Dedifferentiated amniotic fluid mesenchymal stem cell (primary cell): Measurements from ENCODE around the gene NOP58.
"Not testable (repeated sequence)": the region's sequence is repeated elsewhere in the genome, so short reads cannot be mapped to it uniquely, and the experiment has no call there.

Experiments
- DNase-seq: peaks from one replicate; pipeline ENCODE4 v3.0.0-alpha.2; 2016; ENCODE audit errors: extremely low spot score

Gene NOP58

DNA sequence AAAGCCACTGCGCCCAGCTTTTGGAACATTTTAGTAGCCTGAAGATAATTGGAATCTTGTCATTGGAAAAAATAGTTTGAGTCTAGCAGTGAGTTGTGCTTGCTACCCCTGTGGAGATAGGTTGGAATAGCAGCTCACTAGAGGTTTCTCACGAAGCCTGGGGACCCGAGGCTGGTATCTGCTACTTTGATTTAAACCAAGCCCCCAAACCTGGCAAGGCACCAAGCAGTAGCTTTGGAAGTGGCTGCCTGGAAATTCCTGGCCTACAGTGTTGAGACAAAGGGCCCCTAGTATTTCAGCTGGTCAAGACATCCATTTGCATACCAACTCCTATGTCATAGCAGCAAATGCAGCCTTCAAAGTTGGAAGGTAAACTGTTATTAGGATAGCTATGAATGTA is 42.1 kb downstream of the NOP58 start:
- DNase-seq: no peak

DNA sequence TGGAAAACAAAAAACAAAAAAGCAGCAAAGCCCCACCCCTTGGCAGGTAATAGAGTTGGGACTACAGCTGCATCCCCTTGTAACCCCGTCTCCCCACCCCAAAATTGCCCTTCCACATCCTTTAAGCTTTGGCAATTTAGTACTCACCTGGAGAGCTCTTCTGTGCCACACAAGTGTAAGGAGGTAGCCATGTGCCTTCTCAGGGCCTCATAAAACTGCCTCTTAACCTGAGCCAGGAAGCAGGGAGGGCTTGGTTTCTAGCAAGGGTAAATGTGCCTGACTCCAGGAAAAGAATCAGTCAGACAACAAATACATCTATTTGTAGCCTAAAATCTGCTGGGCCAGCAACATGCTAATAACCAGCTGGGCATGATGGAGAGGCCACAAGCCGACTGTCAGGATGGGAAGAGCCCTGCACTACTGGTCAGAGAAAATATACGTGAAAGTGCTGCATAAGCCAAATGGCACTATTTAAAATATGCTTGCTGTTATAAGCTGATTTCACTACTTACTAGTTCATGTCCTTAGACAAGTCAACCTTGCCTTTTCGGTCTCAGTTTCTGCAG is 46.3 kb downstream of the NOP58 start:
- no peak for DNase-seq

GRCh38 chr2:202314116-202314515 is 48.6 kb downstream of the NOP58 start:
- no peak for DNase-seq

DNA sequence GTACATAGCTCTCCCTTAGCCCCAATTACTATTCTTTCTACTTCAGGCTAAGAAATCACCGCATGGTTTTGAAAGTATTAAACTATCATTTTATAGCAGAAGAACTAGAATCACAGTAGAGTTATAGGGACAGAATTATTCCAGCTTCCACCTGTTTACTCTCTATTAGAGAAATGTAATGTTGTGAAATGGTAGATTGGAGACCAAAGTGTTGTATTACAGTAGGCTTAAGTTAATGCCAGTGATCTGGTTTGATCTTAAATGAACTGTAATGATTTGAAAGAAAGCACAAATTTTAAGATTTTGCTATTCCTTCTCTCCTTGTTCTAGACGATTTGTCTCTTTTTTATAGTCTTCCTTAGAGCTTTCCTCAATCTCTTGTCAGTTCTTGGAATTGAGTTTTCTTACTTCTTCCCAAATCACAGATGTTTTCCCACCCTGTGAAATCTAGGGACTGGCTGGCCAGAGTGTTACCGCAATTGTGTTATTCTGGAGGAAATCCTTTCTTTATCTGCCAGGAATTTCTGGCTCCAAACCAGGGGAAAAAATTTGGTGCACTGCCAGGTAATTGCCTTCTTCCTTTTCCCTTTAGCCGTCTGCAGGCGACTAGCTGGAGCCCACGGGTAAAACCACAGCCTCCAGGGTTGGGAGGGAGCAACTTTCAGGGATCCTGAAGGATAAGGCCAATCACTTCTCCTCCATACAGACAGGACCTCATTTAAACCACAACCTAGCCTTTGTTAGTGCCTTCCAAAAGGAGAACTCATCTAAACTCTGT is 51.7 kb downstream of the NOP58 start:
- DNase-seq: peak; percentile 77

GRCh38 chr2:202320362-202320761 is 54.8 kb downstream of the NOP58 start:
- not testable (repeated sequence) for DNase-seq

- no peak for DNase-seq
Measured at GRCh38 chr2:202322435-202322834, 56.9 kb downstream of the NOP58 start.

DNA sequence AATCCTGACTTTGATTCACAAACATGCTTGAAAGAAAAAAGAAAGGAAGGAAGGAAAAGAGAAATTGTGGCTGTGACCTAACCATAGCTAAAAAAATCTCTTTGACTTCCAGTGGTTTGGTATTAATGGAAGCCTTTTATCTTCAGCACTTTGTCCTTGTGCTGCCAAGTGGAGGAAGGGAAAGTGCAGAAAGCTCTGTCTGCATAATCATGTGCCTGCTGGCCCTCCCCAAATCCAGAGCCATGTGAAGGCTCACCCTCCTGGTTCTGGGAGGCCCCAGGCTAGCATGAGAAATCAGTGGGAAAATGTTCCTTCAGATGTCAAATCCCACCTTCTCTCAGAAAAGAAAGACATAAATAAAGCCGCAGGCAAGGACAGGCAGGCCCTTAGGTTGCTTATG is 62.3 kb downstream of the NOP58 start:
- no peak for DNase-seq

DNA sequence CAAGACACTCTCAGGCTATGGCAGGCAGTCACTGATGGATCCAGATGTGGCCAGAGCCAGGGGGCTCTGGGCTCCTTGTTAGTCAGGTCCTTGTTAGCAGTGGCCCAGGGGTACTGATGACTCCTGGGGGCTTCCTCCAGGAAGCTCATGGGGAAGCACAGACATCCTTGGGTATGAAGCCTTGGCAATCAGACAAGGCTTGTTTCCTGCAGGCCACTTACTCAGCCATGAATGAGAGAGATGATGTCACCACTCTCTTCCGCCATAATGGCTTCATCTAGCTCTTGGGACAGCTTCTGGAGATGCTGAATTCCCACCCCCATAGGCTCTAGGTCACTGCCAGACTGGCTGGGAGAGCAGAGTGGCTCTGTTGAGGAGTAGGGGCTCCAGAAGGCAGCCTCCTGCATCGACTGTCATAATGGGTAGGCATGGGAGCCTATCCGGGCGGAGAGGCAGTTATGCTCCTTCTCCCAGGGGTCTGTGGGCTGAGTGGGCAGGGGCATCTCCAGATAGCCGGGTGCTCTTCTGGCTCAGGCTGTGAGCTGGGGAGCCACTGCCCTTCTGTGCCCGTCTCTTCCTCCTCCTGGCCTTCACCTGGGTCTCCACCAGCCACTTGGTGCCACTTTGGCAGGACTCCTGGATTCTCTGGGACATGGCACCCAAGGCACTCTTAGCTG is 70.4 kb downstream of the NOP58 start:
- DNase-seq: no peak

DNA sequence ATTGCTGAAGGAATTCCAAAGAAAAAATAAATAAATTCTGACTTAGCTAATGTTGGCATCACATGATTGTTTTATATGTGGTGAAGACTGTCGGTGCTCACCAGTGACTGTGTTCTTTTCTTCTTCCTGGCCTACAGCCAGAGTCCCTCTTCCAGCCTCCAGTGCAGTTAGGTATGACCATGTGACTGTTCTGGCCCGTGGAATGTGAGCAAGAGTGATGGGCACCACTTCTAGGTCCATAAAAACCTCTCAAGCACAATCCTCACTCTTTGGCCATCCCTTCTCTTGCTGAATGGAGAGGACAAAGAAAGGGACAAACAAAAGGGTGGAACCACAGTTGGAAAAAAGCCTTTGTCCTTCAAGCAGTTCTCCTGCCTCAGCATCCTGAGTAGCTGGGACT is 71.6 kb downstream of the NOP58 start:
- DNase-seq: no peak

- no peak for DNase-seq
Measured at GRCh38 chr2:202337706-202338346, 72.3 kb downstream of the NOP58 start.

GRCh38 chr2:202339071-202339870 is 73.7 kb downstream of the NOP58 start:
- DNase-seq: no peak

DNA sequence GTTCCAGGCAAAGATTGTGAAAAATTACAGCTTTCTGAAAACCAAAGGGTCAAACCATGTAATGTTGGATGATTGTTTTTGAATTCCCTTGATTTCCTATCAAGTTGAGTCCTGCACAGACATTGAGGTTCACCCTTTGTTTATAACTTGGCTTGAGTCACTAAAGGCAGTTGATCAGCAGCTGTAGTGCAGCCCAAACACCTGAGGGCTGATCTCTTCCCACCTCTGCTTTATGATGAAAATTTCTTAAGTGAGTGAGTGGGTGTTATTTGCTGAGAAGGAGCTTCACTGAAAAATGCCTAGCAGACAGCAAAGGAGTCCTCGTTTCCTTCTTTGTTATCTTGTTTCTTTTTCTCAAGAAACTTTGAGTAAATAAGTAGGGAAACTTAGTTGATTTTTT is 78.6 kb downstream of the NOP58 start:
- DNase-seq: no peak

DNA sequence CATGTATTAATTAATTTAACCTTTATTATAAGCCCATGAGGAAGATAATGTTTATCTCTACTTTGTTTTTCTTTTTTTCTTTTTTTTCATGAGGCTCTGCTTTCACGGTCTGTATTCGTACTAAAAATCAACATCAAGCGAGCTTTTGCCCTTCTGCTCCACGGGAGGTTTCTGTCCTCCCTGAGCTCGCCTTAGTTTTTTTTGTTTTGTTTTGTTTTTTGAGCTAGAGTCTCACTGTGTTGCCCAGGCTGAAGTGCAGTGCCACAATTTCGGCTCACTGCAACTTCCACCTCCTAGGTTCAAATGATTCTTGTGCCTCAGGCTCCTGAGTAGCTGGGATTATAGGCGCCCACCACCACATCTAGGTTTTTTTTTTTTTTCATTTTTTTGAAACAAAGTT is 80.6 kb downstream of the NOP58 start:
- DNase-seq: no peak
